B cell (primary cell): ENCODE data around the gene RAB4A.

Experiments used
- CTCF ChIP-seq: fragments of 200-600 bp; IDR thresholded peaks from one replicate; pipeline ENCODE4 v1.8.0; 2022; ENCODE audit warnings: antibody characterized with exemption, mild to moderate bottlenecking
- EZH2 ChIP-seq: IDR thresholded peaks from 2 replicates; pipeline ENCODE4 v1.6.1; 2012; ENCODE audit warnings: borderline replicate concordance, low read depth, mild to moderate bottlenecking, moderate library complexity, low read length; ENCODE audit not compliant: insufficient read depth, poor library complexity, severe bottlenecking

GRCh38 chr1:229243638-229244037 lies 27.3 kb upstream of the RAB4A start:
- TF ChIP-seq EZH2, result no peak
- TF ChIP-seq CTCF, result no peak
